Keratinocyte (primary cell): ENCODE results near the gene CLDN20. TPM values are rescaled to one million over a fixed set of nuclear protein-coding genes. Genes with fewer than 3 reads are reported as not detected.

Experiments
- DNase-seq: peaks from one replicate; pipeline ENCODE4 v3.0.0-alpha.2; 2011; ENCODE audit warnings: low read depth, missing footprints, low spot score
- FAIRE-seq: peaks from 2 replicates; lab custom pipeline; 2011; peaks lifted over from hg19 to GRCh38; lab: Jason Lieb, UNC
- H2AFZ ChIP-seq: 2 replicates; pipeline ENCODE4 v1.6.0; 2012; ENCODE audit warnings: low read length, control low read depth, inconsistent platforms; ENCODE audit not compliant: control insufficient read depth
- H3K27ac ChIP-seq: 2 replicates; pipeline ENCODE4 v1.5.1; 2011; ENCODE audit warnings: low read length; ENCODE audit not compliant: control insufficient read depth, insufficient read depth
- H3K27me3 ChIP-seq: 3 replicates; pipeline ENCODE4 v1.6.0; 2011; ENCODE audit warnings: low read length; ENCODE audit not compliant: control insufficient read depth, insufficient read depth; ENCODE audit errors: extremely low read depth
- H3K36me3 ChIP-seq, 2 experiments: 2 replicates in 1 of 2; 3 replicates in 1 of 2; pipeline ENCODE4 v1.5.1; 2011; ENCODE audit warnings: low read length in 2 of 2, mild to moderate bottlenecking in 1 of 2; ENCODE audit not compliant: control insufficient read depth in 2 of 2, insufficient read depth in 2 of 2; ENCODE audit errors: extremely low read depth in 1 of 2
- H3K4me1 ChIP-seq: 3 replicates; pipeline ENCODE4 v1.5.1; 2011; ENCODE audit warnings: low read length; ENCODE audit not compliant: control insufficient read depth, insufficient read depth; ENCODE audit errors: extremely low read depth
- H3K4me2 ChIP-seq: 3 replicates; pipeline ENCODE4 v1.6.0; 2011; ENCODE audit warnings: low read depth, low read length; ENCODE audit not compliant: control insufficient read depth, insufficient read depth; ENCODE audit errors: extremely low read depth
- H3K4me3 ChIP-seq, 3 experiments: fragments of 200-600 bp in 1 of 3; sonication (generic) in 1 of 3; 2 replicates in 2 of 3; 3 replicates in 1 of 3; pipeline ENCODE4 v1.5.1; 2011 to 2016; ENCODE audit warnings: low read length in 3 of 3, mild to moderate bottlenecking in 3 of 3, control low read depth in 2 of 3, inconsistent platforms in 1 of 3, low read depth in 1 of 3, mixed read lengths in 1 of 3, mixed run types in 1 of 3, moderate library complexity in 1 of 3; ENCODE audit not compliant: control insufficient read depth in 2 of 3, insufficient read depth in 2 of 3; ENCODE audit errors: extremely low read depth in 1 of 3
- H3K79me2 ChIP-seq: 2 replicates; pipeline ENCODE4 v1.6.0; 2012; ENCODE audit warnings: low read length; ENCODE audit not compliant: control insufficient read depth, insufficient read depth
- H3K9ac ChIP-seq: 3 replicates; pipeline ENCODE4 v1.6.0; 2011; ENCODE audit warnings: low read length; ENCODE audit not compliant: control insufficient read depth, insufficient read depth; ENCODE audit errors: extremely low read depth
- H3K9me1 ChIP-seq: 3 replicates; pipeline ENCODE4 v1.6.0; 2011; ENCODE audit warnings: low read length; ENCODE audit not compliant: control insufficient read depth, insufficient read depth; ENCODE audit errors: extremely low read depth
- H3K9me3 ChIP-seq: 2 replicates; pipeline ENCODE4 v1.5.1; 2012; ENCODE audit warnings: low read depth, low read length; ENCODE audit not compliant: control insufficient read depth
- H4K20me1 ChIP-seq: 3 replicates; pipeline ENCODE4 v1.6.0; 2011; ENCODE audit warnings: low read length; ENCODE audit not compliant: control insufficient read depth, insufficient read depth; ENCODE audit errors: extremely low read depth
- EZH2 ChIP-seq: IDR thresholded peaks from one replicate; pipeline ENCODE4 v1.6.1; 2012; ENCODE audit warnings: inconsistent platforms, mild to moderate bottlenecking, low read length, moderate library complexity
- dilution Hi-C: fragments of 300-500 bp; cut with MboI; formaldehyde crosslinking; loops from one replicate; pipeline ENCODE4 v1.7.0; 2020; ENCODE audit warnings: low sequenced_read_pairs; ENCODE audit not compliant: extremely low pct_ligation_motif_present
- polyA plus RNA-seq, 5 experiments: library from polyadenylated mRNA; depleted of rRNA in 3 of 5; stranded (reverse) in 3 of 5; stranded (forward) in 1 of 5; unstranded in 1 of 5; fragments of >200 nt; gene quantifications; 1 replicate in 1 of 5; 2 replicates in 3 of 5; 3 replicates in 1 of 5; pipeline versions ENCODE4 v1.2.1 to v1.2.3, GENCODE V29; 2011 to 2012; ENCODE audit warnings: missing spikeins in 2 of 5, low read depth in 1 of 5, low replicate concordance in 1 of 5
- TF ChIP-seq, protein P1 (sequence below), 3 experiments: IDR thresholded peaks in 1 of 3; conservative IDR thresholded peaks in 1 of 3; optimal IDR thresholded peaks in 1 of 3; 2 replicates in 2 of 3; 3 replicates in 1 of 3; pipeline versions ENCODE3 to v1.5.1; 2011; ENCODE audit warnings: low read length in 3 of 3, mild to moderate bottlenecking in 3 of 3, moderate library complexity in 2 of 3, control low read depth in 1 of 3, inconsistent platforms in 1 of 3; ENCODE audit not compliant: insufficient read depth in 2 of 3; ENCODE audit errors: extremely low read depth in 1 of 3

The CLDN20 gene
- polyA plus RNA-seq, 1 donor (not counting 4 experiments of a cell fraction or from before 2014, with no cell fraction given), result 0.09 TPM

- Histone ChIP-seq H3K27me3 (no peaks in the 10 kb centered on the region), H3K4me1 (peaks cover 17% of the 10 kb centered on the region), H4K20me1 (no peaks in the 10 kb centered on the region), H3K79me2 (peaks cover 48% of the 10 kb centered on the region), H3K36me3 (peaks cover 2 to 14% of the 10 kb centered on the region in 2 experiments), H3K27ac (no peak overlapping the region), H3K4me2 (no peak overlapping the region), H3K4me3 (no peak overlapping the region), H3K9me1 (no peaks in the 10 kb centered on the region), H3K9ac (no peak overlapping the region), H2AFZ (no peak overlapping the region), H3K9me3 (no peaks in the 10 kb centered on the region)
- FAIRE-seq (no peak), DNase-seq (no peak)
- no peak for TF ChIP-seq EZH2
- TF ChIP-seq, protein P1, sequence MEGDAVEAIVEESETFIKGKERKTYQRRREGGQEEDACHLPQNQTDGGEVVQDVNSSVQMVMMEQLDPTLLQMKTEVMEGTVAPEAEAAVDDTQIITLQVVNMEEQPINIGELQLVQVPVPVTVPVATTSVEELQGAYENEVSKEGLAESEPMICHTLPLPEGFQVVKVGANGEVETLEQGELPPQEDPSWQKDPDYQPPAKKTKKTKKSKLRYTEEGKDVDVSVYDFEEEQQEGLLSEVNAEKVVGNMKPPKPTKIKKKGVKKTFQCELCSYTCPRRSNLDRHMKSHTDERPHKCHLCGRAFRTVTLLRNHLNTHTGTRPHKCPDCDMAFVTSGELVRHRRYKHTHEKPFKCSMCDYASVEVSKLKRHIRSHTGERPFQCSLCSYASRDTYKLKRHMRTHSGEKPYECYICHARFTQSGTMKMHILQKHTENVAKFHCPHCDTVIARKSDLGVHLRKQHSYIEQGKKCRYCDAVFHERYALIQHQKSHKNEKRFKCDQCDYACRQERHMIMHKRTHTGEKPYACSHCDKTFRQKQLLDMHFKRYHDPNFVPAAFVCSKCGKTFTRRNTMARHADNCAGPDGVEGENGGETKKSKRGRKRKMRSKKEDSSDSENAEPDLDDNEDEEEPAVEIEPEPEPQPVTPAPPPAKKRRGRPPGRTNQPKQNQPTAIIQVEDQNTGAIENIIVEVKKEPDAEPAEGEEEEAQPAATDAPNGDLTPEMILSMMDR (optimal IDR thresholded peaks at IDR 0.05 in 1 of 3, IDR thresholded peaks at IDR 0.05 in 1 of 3, conservative IDR thresholded peaks at IDR 0.05 in 1 of 3; ENCODE audit: extremely low read depth in 1 of 3, insufficient read depth in 2 of 3, low read length in 3 of 3), result peak in 1 of 3 experiments; percentile 33
- dilution Hi-C loops, result no loop called here
Measured at GRCh38 chr6:155265843-155266535, 2.2 kb downstream of the CLDN20 start.

DNA sequence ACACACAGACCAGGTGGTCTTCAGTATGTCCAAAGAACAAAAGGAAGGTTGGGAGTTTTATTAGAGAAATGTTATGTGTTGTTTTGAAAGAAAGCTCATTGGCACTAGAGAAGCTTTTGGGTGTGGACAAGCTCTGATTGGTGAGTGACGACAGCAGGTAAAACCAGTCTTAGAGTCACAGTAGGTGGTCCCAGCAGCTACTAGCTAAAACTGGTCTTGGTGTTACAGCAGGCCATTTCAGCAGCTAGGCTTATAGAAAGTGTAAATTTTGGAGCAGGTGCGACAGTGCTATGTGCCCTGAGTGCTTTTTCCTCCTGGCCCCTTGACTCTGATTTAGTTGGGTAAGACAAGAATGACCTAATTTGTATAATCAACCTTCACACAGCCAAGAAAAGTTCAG lies 3.6 kb downstream of the CLDN20 start:
- DNase-seq, result no peak
- no peak overlapping the region for H3K4me3 ChIP-seq
- no peak for FAIRE-seq
- peaks cover 21% of the 10 kb centered on the region for H3K4me1 ChIP-seq
- no peak overlapping the region for H3K4me2 ChIP-seq
- H3K36me3 ChIP-seq, result peaks cover 0 to 8% of the 10 kb centered on the region in 2 experiments
- H3K27me3 ChIP-seq, result no peaks in the 10 kb centered on the region
- H3K9me3 ChIP-seq, result no peaks in the 10 kb centered on the region
- dilution Hi-C loops, result no loop called here
- no peaks in the 10 kb centered on the region for H3K9me1 ChIP-seq
- no peak overlapping the region for H3K27ac ChIP-seq
- H3K79me2 ChIP-seq, result peaks cover 37% of the 10 kb centered on the region
- no peaks in the 10 kb centered on the region for H4K20me1 ChIP-seq
- no peak overlapping the region for H2AFZ ChIP-seq
- no peak overlapping the region for H3K9ac ChIP-seq
- TF ChIP-seq EZH2, result no peak
- TF ChIP-seq, protein P1 (optimal IDR thresholded peaks at IDR 0.05 in 1 of 3, IDR thresholded peaks at IDR 0.05 in 1 of 3, conservative IDR thresholded peaks at IDR 0.05 in 1 of 3; ENCODE audit: extremely low read depth in 1 of 3, insufficient read depth in 2 of 3, low read length in 3 of 3), result no peak
